SK-N-SH (cell line): ENCODE measurements around the gene ARHGEF7. TPM values are rescaled to one million over a fixed set of nuclear protein-coding genes. Genes with fewer than 3 reads are reported as not detected.

Experiments
- CTCF ChIA-PET: fragments of 300-600, 350-600 bp; formaldehyde crosslinking; extraction: SDS; loops from one replicate; lab custom pipeline; 2021; lab: Yijun Ruan, JAX
- POLR2A ChIA-PET: fragments of 350-600 bp; sonication (Branson Sonifier 250); formaldehyde crosslinking; extraction: SDS; loops from one replicate; lab custom pipeline; 2020; ENCODE audit warnings: antibody characterized with exemption, inconsistent platforms; lab: Yijun Ruan, JAX
- DNase-seq: peaks from one replicate; pipeline ENCODE4 v3.0.0; 2012
- H2AFZ ChIP-seq: fragments of 200-600 bp; sonication (generic); 2 replicates; pipeline ENCODE4 v1.8.1; 2016; ENCODE audit warnings: antibody characterized with exemption, mild to moderate bottlenecking, low read depth
- H3F3A ChIP-seq: fragments of 200-600 bp; sonication (generic); replicated peaks from 2 replicates; pipeline ENCODE3; 2016; ENCODE audit warnings: antibody characterized with exemption, mild to moderate bottlenecking; ENCODE audit not compliant: insufficient read depth
- H3K27ac ChIP-seq, 2 experiments: fragments of 200-500 bp in 1 of 2; fragments of 200-600 bp in 1 of 2; sonication (Bioruptor generic) in 1 of 2; sonication (generic), shearing (Covaris generic) in 1 of 2; 2 replicates each; pipeline versions ENCODE4 v1.5.1 to v1.6.1; 2014 to 2016; ENCODE audit warnings: low read depth in 2 of 2, inconsistent platforms in 1 of 2, low read length in 1 of 2, mild to moderate bottlenecking in 1 of 2, mixed read lengths in 1 of 2
- H3K27me3 ChIP-seq: fragments of 200-600 bp; sonication (generic), shearing (Covaris generic); 2 replicates; pipeline ENCODE4 v1.6.1; 2016; ENCODE audit warnings: mixed run types; ENCODE audit not compliant: insufficient read depth
- H3K36me3 ChIP-seq, 2 experiments: fragments of 200-500 bp in 1 of 2; fragments of 200-600 bp in 1 of 2; sonication (Bioruptor generic) in 1 of 2; sonication (generic) in 1 of 2; replicated peaks in 1 of 2; 2 replicates each; pipeline versions ENCODE3 to v1.5.1; 2014 to 2016; ENCODE audit warnings: low read length in 1 of 2, mild to moderate bottlenecking in 1 of 2; ENCODE audit not compliant: insufficient read depth in 2 of 2, control insufficient read depth in 1 of 2
- H3K4me1 ChIP-seq, 2 experiments: fragments of 200-500 bp in 1 of 2; fragments of 200-600 bp in 1 of 2; sonication (Bioruptor generic) in 1 of 2; sonication (generic), shearing (Covaris generic) in 1 of 2; 2 replicates each; pipeline versions ENCODE4 v1.5.1 to v1.6.1; 2014 to 2016; ENCODE audit warnings: low read depth in 1 of 2, low read length in 1 of 2, mixed run types in 1 of 2; ENCODE audit not compliant: insufficient read depth in 2 of 2, control insufficient read depth in 1 of 2
- H3K4me2 ChIP-seq: fragments of 200-600 bp; sonication (generic), shearing (Covaris generic); 2 replicates; pipeline ENCODE4 v1.6.1; 2017; ENCODE audit warnings: mixed run types
- H3K4me3 ChIP-seq, 2 experiments: fragments of 200-500 bp in 1 of 2; fragments of 200-600 bp in 1 of 2; sonication (Bioruptor generic) in 1 of 2; sonication (generic), shearing (Covaris generic) in 1 of 2; 2 replicates each; pipeline versions ENCODE4 v1.5.1 to v1.8.1; 2014 to 2016; ENCODE audit warnings: low read depth in 2 of 2, inconsistent platforms in 1 of 2, low read length in 1 of 2, mild to moderate bottlenecking in 1 of 2, mixed read lengths in 1 of 2, moderate library complexity in 1 of 2
- H3K79me2 ChIP-seq: fragments of 200-600 bp; sonication (generic); 2 replicates; pipeline ENCODE4 v1.8.1; 2017; ENCODE audit warnings: mild to moderate bottlenecking; ENCODE audit not compliant: insufficient read depth
- H3K9ac ChIP-seq: fragments of 200-600 bp; sonication (generic); 2 replicates; pipeline ENCODE4 v1.6.1; 2017; ENCODE audit warnings: mixed run types
- H3K9me2 ChIP-seq: fragments of 200-600 bp; sonication (generic); 2 replicates; pipeline ENCODE4 v1.6.1; 2017; ENCODE audit warnings: mixed run types
- H3K9me3 ChIP-seq: fragments of 200-600 bp; sonication (generic); 2 replicates; pipeline ENCODE4 v1.6.1; 2017; ENCODE audit warnings: mixed run types, mild to moderate bottlenecking, moderate library complexity
- H4K20me1 ChIP-seq: fragments of 200-600 bp; sonication (generic); 2 replicates; pipeline ENCODE4 v1.6.1; 2017; ENCODE audit warnings: mild to moderate bottlenecking, mixed run types; ENCODE audit not compliant: insufficient read depth
- CHD2 ChIP-seq: fragments of 150-350 bp; IDR thresholded peaks from 2 replicates; pipeline ENCODE4 v1.6.1; 2018; ENCODE audit warnings: low read length; ENCODE audit not compliant: partially characterized antibody
- ELF1 ChIP-seq: IDR thresholded peaks from 2 replicates; pipeline ENCODE4 v1.4.0; 2012
- FOXJ3 ChIP-seq: sonication (generic); formaldehyde crosslinking; IDR thresholded peaks from 2 replicates; pipeline ENCODE4 v1.5.1; 2020; ENCODE audit warnings: mild to moderate bottlenecking, missing genetic modification reagents
- FOXM1 ChIP-seq: IDR thresholded peaks from 2 replicates; pipeline ENCODE4 v1.4.0; 2012; ENCODE audit warnings: low read depth, mild to moderate bottlenecking
- GABPA ChIP-seq: IDR thresholded peaks from 2 replicates; pipeline ENCODE4 v1.4.0; 2012; ENCODE audit warnings: low read depth, mild to moderate bottlenecking
- MXI1 ChIP-seq: IDR thresholded peaks from 2 replicates; pipeline ENCODE4 v1.6.1; 2012; ENCODE audit warnings: mild to moderate bottlenecking, low read depth, low read length, improper control_type of control experiment
- NFIC ChIP-seq: IDR thresholded peaks from 2 replicates; pipeline ENCODE4 v1.4.0; 2012; ENCODE audit warnings: borderline replicate concordance
- POLR2AphosphoS5 ChIP-seq: IDR thresholded peaks from 2 replicates; pipeline ENCODE4 v1.6.1; 2012; ENCODE audit warnings: low read depth, low read length
- RAD21 ChIP-seq: IDR thresholded peaks from 2 replicates; pipeline ENCODE4 v1.6.1; 2012; ENCODE audit warnings: mild to moderate bottlenecking, low read length
- RFX5 ChIP-seq: IDR thresholded peaks from 2 replicates; pipeline ENCODE4 v1.6.1; 2012; ENCODE audit warnings: mild to moderate bottlenecking, improper control_type of control experiment, low read length
- SIN3A ChIP-seq: IDR thresholded peaks from 2 replicates; pipeline ENCODE4 v1.6.1; 2012; ENCODE audit warnings: low read depth, mild to moderate bottlenecking, low read length, moderate library complexity, borderline replicate concordance
- TCF12 ChIP-seq: IDR thresholded peaks from 2 replicates; pipeline ENCODE4 v1.4.0; 2012
- TEAD4 ChIP-seq: IDR thresholded peaks from 2 replicates; pipeline ENCODE4 v1.4.0; 2012; ENCODE audit warnings: mild to moderate bottlenecking, borderline replicate concordance; ENCODE audit not compliant: insufficient read depth
- USF2 ChIP-seq: fragments of 150-350 bp; IDR thresholded peaks from 2 replicates; pipeline ENCODE4 v1.6.1; 2017; ENCODE audit warnings: antibody characterized with exemption, low read length, low read depth, borderline replicate concordance
- YY1 ChIP-seq: IDR thresholded peaks from 2 replicates; pipeline ENCODE4 v1.4.0; 2012; ENCODE audit warnings: low read depth, mild to moderate bottlenecking
- WGBS: methylation state at CpG from one replicate; pipeline ENCODE4 v1.1.6; 2017; ENCODE audit warnings: low lambda C conversion rate; 5-methylcytosine and 5-hydroxymethylcytosine counted together
- polyA plus RNA-seq, 3 experiments: library from polyadenylated mRNA; depleted of rRNA; stranded (reverse); fragments of >200 nt; gene quantifications; 2 replicates each; pipeline ENCODE4 v1.2.3, GENCODE V29; 2012
- TF ChIP-seq, protein P1 (sequence below): fragments of 200-600 bp; sonication (generic); IDR thresholded peaks from 2 replicates; pipeline ENCODE4 v1.6.1; 2017; ENCODE audit warnings: antibody characterized with exemption, mild to moderate bottlenecking, moderate library complexity
- TF ChIP-seq, protein P2 (sequence below): IDR thresholded peaks from 2 replicates; pipeline ENCODE4 v1.4.0; 2012; ENCODE audit warnings: low read depth, borderline replicate concordance
- TF ChIP-seq, protein P3 (sequence below): IDR thresholded peaks from 2 replicates; pipeline ENCODE4 v1.6.1; 2012; ENCODE audit warnings: mild to moderate bottlenecking, low read depth, low read length, moderate library complexity

The ARHGEF7 gene
- polyA plus RNA-seq, 1 of the 3 experiments (the other 2 are of a cell fraction): 21.6 TPM

DNA sequence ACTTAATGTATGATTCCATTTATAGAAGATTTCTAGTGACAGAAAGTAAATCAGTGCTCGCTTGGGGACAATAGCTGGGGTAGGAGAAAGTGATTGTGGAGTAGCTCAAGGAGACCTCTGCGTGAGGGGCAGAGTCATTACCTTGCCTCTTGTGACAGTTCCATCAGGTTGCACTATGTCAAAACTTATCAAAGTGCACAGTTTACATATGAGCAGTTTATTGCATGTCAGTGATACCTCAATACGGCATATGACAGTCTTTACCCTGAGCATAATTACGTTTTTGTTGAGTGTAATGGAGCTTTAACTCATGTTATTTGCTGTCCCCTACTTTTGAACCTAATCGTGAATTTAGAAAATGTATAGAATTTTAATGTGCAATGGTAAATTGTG lies 15.0 kb downstream of the ARHGEF7 start:
- 48% methylated on average over 5 of the region's 5 CpGs for WGBS
- no peak for DNase-seq
- Histone ChIP-seq H2AFZ (no peak overlapping the region), H3K9me2 (no peaks in the 10 kb centered on the region), H3K9me3 (no peaks in the 10 kb centered on the region), H3K27me3 (peaks cover 9% of the 10 kb centered on the region), H3K27ac (no peak overlapping the region), H3K4me3 (no peak overlapping the region), H3F3A (no peaks in the 10 kb centered on the region), H3K4me1 (peaks cover 0 to 2% of the 10 kb centered on the region in 2 experiments; a peak in 1 of 4 replicates), H3K9ac (no peak overlapping the region), H3K36me3 (peaks cover 0 to 2% of the 10 kb centered on the region in 2 experiments), H3K79me2 (no peaks in the 10 kb centered on the region), H3K4me2 (no peak overlapping the region), H4K20me1 (no peaks in the 10 kb centered on the region)
- CTCF ChIA-PET: interaction anchor here (1.2 to 1.8 kb wide), 2 partner anchors 13 to 63 kb away, joined by 3 to 6 read pairs; no protein-coding TSS in a partner anchor
- no peak for TF ChIP-seq RAD21
- POLR2A ChIA-PET: no interaction called here

DNA sequence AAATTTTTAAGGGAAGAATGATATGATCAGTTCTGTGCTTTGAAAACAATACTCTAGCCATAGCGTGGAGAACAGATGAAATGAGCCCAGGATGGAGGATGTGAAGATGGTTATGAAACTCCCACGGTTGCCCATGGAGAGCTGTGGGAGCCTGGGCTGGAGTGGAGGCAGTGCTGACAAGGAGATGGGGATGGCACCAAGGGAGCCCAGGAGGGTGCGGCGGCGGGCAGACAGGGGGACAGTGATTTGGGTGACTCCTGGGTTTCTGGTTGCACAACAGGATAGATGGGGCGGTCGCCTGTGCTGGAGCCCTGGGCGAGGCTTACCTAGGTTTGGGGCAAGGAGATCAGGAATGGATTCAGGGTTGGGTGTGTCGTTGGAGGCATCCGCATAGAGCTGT lies 15.9 kb downstream of the ARHGEF7 start:
- H3K27ac ChIP-seq: no peak overlapping the region
- WGBS: 64% methylated on average over 10 of the region's 10 CpGs
- H3K9me2 ChIP-seq: no peaks in the 10 kb centered on the region
- CTCF ChIA-PET: no interaction called here
- no peak overlapping the region for H2AFZ ChIP-seq
- H3F3A ChIP-seq: no peaks in the 10 kb centered on the region
- no peak overlapping the region for H3K4me3 ChIP-seq
- H3K4me1 ChIP-seq: peaks cover 0 to 2% of the 10 kb centered on the region in 2 experiments; a peak in 1 of 4 replicates
- no peak for DNase-seq
- H4K20me1 ChIP-seq: no peaks in the 10 kb centered on the region
- H3K27me3 ChIP-seq: peaks cover 7% of the 10 kb centered on the region
- POLR2A ChIA-PET: no interaction called here
- no peak overlapping the region for H3K9ac ChIP-seq
- H3K9me3 ChIP-seq: no peaks in the 10 kb centered on the region
- peaks cover 0 to 2% of the 10 kb centered on the region in 2 experiments for H3K36me3 ChIP-seq
- no peaks in the 10 kb centered on the region for H3K79me2 ChIP-seq
- TF ChIP-seq TCF12 (no peak), GABPA (no peak), FOXM1 (no peak), FOXJ3 (CRISPR knock-in tag) (no peak), NFIC (no peak), USF2 (no peak), SIN3A (no peak), RFX5 (no peak), TEAD4 (no peak), CHD2 (no peak), ELF1 (no peak), MXI1 (no peak), POLR2AphosphoS5 (no peak), YY1 (no peak)
- TF ChIP-seq, protein P1, sequence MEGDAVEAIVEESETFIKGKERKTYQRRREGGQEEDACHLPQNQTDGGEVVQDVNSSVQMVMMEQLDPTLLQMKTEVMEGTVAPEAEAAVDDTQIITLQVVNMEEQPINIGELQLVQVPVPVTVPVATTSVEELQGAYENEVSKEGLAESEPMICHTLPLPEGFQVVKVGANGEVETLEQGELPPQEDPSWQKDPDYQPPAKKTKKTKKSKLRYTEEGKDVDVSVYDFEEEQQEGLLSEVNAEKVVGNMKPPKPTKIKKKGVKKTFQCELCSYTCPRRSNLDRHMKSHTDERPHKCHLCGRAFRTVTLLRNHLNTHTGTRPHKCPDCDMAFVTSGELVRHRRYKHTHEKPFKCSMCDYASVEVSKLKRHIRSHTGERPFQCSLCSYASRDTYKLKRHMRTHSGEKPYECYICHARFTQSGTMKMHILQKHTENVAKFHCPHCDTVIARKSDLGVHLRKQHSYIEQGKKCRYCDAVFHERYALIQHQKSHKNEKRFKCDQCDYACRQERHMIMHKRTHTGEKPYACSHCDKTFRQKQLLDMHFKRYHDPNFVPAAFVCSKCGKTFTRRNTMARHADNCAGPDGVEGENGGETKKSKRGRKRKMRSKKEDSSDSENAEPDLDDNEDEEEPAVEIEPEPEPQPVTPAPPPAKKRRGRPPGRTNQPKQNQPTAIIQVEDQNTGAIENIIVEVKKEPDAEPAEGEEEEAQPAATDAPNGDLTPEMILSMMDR: no peak
- TF ChIP-seq, protein P2, sequence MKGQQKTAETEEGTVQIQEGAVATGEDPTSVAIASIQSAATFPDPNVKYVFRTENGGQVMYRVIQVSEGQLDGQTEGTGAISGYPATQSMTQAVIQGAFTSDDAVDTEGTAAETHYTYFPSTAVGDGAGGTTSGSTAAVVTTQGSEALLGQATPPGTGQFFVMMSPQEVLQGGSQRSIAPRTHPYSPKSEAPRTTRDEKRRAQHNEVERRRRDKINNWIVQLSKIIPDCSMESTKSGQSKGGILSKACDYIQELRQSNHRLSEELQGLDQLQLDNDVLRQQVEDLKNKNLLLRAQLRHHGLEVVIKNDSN: no peak
- TF ChIP-seq, protein P3, sequence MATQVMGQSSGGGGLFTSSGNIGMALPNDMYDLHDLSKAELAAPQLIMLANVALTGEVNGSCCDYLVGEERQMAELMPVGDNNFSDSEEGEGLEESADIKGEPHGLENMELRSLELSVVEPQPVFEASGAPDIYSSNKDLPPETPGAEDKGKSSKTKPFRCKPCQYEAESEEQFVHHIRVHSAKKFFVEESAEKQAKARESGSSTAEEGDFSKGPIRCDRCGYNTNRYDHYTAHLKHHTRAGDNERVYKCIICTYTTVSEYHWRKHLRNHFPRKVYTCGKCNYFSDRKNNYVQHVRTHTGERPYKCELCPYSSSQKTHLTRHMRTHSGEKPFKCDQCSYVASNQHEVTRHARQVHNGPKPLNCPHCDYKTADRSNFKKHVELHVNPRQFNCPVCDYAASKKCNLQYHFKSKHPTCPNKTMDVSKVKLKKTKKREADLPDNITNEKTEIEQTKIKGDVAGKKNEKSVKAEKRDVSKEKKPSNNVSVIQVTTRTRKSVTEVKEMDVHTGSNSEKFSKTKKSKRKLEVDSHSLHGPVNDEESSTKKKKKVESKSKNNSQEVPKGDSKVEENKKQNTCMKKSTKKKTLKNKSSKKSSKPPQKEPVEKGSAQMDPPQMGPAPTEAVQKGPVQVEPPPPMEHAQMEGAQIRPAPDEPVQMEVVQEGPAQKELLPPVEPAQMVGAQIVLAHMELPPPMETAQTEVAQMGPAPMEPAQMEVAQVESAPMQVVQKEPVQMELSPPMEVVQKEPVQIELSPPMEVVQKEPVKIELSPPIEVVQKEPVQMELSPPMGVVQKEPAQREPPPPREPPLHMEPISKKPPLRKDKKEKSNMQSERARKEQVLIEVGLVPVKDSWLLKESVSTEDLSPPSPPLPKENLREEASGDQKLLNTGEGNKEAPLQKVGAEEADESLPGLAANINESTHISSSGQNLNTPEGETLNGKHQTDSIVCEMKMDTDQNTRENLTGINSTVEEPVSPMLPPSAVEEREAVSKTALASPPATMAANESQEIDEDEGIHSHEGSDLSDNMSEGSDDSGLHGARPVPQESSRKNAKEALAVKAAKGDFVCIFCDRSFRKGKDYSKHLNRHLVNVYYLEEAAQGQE: no peak
- no peak overlapping the region for H3K4me2 ChIP-seq
